ENCODE data around the gene AGO4.
A peak's percentile ranks its signal among the peaks of the same experiment; 100 is the strongest.

Gene AGO4

GRCh38 chr1:35851132-35851869, 43.5 kb downstream of the AGO4 start:
- Histone ChIP-seq H3K9me3 (ENCODE audit: low read depth, low read length) (no peaks in the 10 kb centered on the region), H3K36me3 (ENCODE audit: insufficient read depth, low read length) (peaks cover 15% of the 10 kb centered on the region), H3K27ac (no peak overlapping the region), H3K4me3 (no peak overlapping the region), H3K9ac (ENCODE audit: insufficient read length) (no peak overlapping the region)
- DNase-seq (ENCODE audit: low read depth, low spot score) = no peak
- TF ChIP-seq POLR2AphosphoS5 (IDR thresholded peaks at IDR 0.05; ENCODE audit: borderline replicate concordance, low read depth, low read length) (no peak), EZH2 (IDR thresholded peaks at IDR 0.05) (no peak), FOXP2 (optimal IDR thresholded peaks at IDR 0.05; ENCODE audit: control extremely low read depth, extremely low read length, insufficient read depth) (no peak)

DNA sequence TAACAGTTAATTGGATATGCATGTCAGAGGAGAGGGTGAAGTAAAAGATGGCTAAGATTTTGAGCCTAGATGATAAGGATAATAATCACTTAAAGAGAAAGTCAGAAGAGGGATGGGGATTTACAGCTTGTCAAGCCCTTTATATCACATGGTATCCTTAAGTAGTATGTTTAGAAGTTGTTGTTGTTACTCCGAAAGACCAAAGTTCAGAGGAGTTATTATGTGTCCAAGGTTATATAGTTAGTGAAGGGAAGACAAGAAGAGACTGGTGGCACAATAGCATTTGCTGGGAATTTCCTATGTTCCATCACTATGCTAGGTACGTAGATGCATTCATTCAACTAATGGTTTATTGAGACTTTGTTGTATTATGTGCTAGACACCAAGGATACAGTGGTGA, 44.4 kb downstream of the AGO4 start:
- Histone ChIP-seq H3K9me3 (ENCODE audit: low read depth, low read length) (no peaks in the 10 kb centered on the region), H3K36me3 (ENCODE audit: insufficient read depth, low read length) (peaks cover 15% of the 10 kb centered on the region), H3K27ac (no peak overlapping the region), H3K4me3 (no peak overlapping the region), H3K9ac (ENCODE audit: insufficient read length) (no peak overlapping the region)
- DNase-seq (ENCODE audit: low read depth, low spot score) = no peak
- TF ChIP-seq EZH2 (IDR thresholded peaks at IDR 0.05) (no peak), FOXP2 (optimal IDR thresholded peaks at IDR 0.05; ENCODE audit: control extremely low read depth, extremely low read length, insufficient read depth) (no peak), POLR2AphosphoS5 (IDR thresholded peaks at IDR 0.05; ENCODE audit: borderline replicate concordance, low read depth, low read length) (no peak)

DNA sequence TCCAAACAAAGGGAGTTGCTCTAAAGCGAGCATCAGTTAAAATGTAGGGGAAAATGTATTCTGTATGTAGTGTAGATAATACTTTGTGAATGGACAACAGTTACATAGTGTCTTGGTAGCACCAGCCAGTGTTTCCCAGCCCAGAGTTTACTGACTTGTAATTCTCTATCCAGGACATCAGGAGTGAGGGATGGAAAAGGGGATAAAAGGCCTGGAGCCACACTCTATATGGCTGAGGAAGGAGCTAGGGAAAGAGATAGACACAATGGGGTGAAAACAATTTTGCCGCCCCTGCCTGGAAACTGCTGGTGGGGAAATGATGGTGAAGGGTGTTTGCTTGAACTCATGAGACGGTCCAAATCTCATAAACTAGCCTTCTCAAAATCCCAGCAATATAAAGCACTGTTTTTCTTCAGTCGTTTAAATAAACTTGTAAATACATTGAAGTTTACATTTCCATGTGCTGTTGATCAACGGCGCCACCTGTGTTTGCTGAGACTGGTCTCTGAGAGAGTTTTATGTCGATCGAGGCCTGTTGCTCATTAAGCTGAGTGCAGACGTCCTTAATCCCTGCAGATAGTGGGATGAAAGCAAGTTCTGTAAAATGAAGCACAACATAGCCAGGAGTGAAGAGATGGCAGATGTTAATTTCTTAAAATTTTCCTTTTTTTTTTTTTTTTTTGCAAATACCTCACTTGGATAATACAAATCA, 47.3 kb downstream of the AGO4 start:
- TF ChIP-seq EZH2 (IDR thresholded peaks at IDR 0.05) = no peak
- TF ChIP-seq FOXP2 (optimal IDR thresholded peaks at IDR 0.05; ENCODE audit: control extremely low read depth, extremely low read length, insufficient read depth) = no peak
- TF ChIP-seq POLR2AphosphoS5 (IDR thresholded peaks at IDR 0.05; ENCODE audit: borderline replicate concordance, low read depth, low read length) = no peak
- DNase-seq (ENCODE audit: low read depth, low spot score) = no peak
- H3K9me3 ChIP-seq (ENCODE audit: low read depth, low read length) = no peaks in the 10 kb centered on the region
- no peak overlapping the region for H3K27ac ChIP-seq
- peaks cover 15% of the 10 kb centered on the region for H3K36me3 ChIP-seq (ENCODE audit: insufficient read depth, low read length)
- H3K9ac ChIP-seq (ENCODE audit: insufficient read length) = no peak overlapping the region
- H3K4me3 ChIP-seq = no peak overlapping the region

- peaks cover 10% of the 10 kb centered on the region for H3K36me3 ChIP-seq (ENCODE audit: insufficient read depth, low read length)
- no peaks in the 10 kb centered on the region for H3K9me3 ChIP-seq (ENCODE audit: low read depth, low read length)
- no peak for DNase-seq (ENCODE audit: low read depth, low spot score)
- no peak overlapping the region for H3K27ac ChIP-seq
- TF ChIP-seq FOXP2 (optimal IDR thresholded peaks at IDR 0.05; ENCODE audit: control extremely low read depth, extremely low read length, insufficient read depth) (no peak), EZH2 (IDR thresholded peaks at IDR 0.05) (no peak), POLR2AphosphoS5 (IDR thresholded peaks at IDR 0.05; ENCODE audit: borderline replicate concordance, low read depth, low read length) (no peak)
- H3K9ac ChIP-seq (ENCODE audit: insufficient read length) = no peak overlapping the region
- H3K4me3 ChIP-seq = no peak overlapping the region
These were observed 49.1 kb downstream of the AGO4 start for GRCh38 chr1:35856964-35857363.

GRCh38 chr1:35857830-35858229, 50.0 kb downstream of the AGO4 start:
- TF ChIP-seq FOXP2 (optimal IDR thresholded peaks at IDR 0.05; ENCODE audit: control extremely low read depth, extremely low read length, insufficient read depth) = no peak
- TF ChIP-seq POLR2AphosphoS5 (IDR thresholded peaks at IDR 0.05; ENCODE audit: borderline replicate concordance, low read depth, low read length) = no peak
- no peak for TF ChIP-seq EZH2 (IDR thresholded peaks at IDR 0.05)
- Histone ChIP-seq H3K4me3 (no peak overlapping the region), H3K27ac (no peak overlapping the region), H3K9ac (ENCODE audit: insufficient read length) (no peak overlapping the region), H3K9me3 (ENCODE audit: low read depth, low read length) (no peaks in the 10 kb centered on the region), H3K36me3 (ENCODE audit: insufficient read depth, low read length) (peaks cover 5% of the 10 kb centered on the region)
- peak; percentile 16 for DNase-seq (ENCODE audit: low read depth, low spot score)

DNA sequence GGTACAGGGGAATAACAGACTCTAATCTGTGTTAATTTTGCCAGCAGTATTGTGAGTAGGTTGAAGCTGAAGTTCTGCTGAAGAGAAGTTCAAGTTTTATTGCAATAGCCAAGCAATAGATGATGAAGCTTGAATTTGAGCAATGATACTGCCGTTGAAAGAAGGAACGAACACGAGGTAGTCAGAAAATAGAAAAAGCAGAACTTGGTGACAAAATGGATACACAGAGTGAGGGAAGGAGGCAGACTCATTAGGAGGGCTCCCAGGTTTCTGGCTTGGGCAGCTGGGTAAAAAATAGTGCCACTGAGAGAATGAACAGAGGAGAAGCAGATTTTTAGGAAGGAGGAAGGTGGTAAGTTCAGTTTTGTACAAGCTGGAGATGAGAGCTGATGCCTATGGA, 52.9 kb downstream of the AGO4 start:
- TF ChIP-seq FOXP2 (optimal IDR thresholded peaks at IDR 0.05; ENCODE audit: control extremely low read depth, extremely low read length, insufficient read depth) (no peak), EZH2 (IDR thresholded peaks at IDR 0.05) (no peak), POLR2AphosphoS5 (IDR thresholded peaks at IDR 0.05; ENCODE audit: borderline replicate concordance, low read depth, low read length) (no peak)
- Histone ChIP-seq H3K4me3 (no peak overlapping the region), H3K9me3 (ENCODE audit: low read depth, low read length) (no peaks in the 10 kb centered on the region), H3K27ac (no peak overlapping the region), H3K9ac (ENCODE audit: insufficient read length) (no peak overlapping the region), H3K36me3 (ENCODE audit: insufficient read depth, low read length) (no peaks in the 10 kb centered on the region)
- DNase-seq (ENCODE audit: low read depth, low spot score) = no peak

GRCh38 chr1:35863136-35863535, 55.3 kb downstream of the AGO4 start:
- TF ChIP-seq EZH2 (IDR thresholded peaks at IDR 0.05) (no peak), POLR2AphosphoS5 (IDR thresholded peaks at IDR 0.05; ENCODE audit: borderline replicate concordance, low read depth, low read length) (no peak)
- no peak overlapping the region for H3K9ac ChIP-seq (ENCODE audit: insufficient read length)
- H3K4me3 ChIP-seq = no peak overlapping the region
- no peak for DNase-seq (ENCODE audit: low read depth, low spot score)
- no peaks in the 10 kb centered on the region for H3K36me3 ChIP-seq (ENCODE audit: insufficient read depth, low read length)
- H3K9me3 ChIP-seq (ENCODE audit: low read depth, low read length) = no peaks in the 10 kb centered on the region
- no peak overlapping the region for H3K27ac ChIP-seq

GRCh38 chr1:35863881-35864625, 56.2 kb downstream of the AGO4 start:
- Histone ChIP-seq H3K27ac (no peak overlapping the region), H3K36me3 (ENCODE audit: insufficient read depth, low read length) (no peaks in the 10 kb centered on the region), H3K4me3 (no peak overlapping the region), H3K9me3 (ENCODE audit: low read depth, low read length) (no peaks in the 10 kb centered on the region), H3K9ac (ENCODE audit: insufficient read length) (no peak overlapping the region)
- no peak for DNase-seq (ENCODE audit: low read depth, low spot score)
- no peak for TF ChIP-seq EZH2 (IDR thresholded peaks at IDR 0.05)
- no peak for TF ChIP-seq POLR2AphosphoS5 (IDR thresholded peaks at IDR 0.05; ENCODE audit: borderline replicate concordance, low read depth, low read length)
- no peak for TF ChIP-seq FOXP2 (optimal IDR thresholded peaks at IDR 0.05; ENCODE audit: control extremely low read depth, extremely low read length, insufficient read depth)
